IPS-11a (cell line): Measurements from ENCODE around the gene UBE2O.
A peak's percentile ranks its signal among the peaks of the same experiment; 100 is the strongest.
"Not testable (repeated sequence)": the region's sequence is repeated elsewhere in the genome, so short reads cannot be mapped to it uniquely, and the experiment has no call there.

Experiments used
- H3K4me3 ChIP-seq: one replicate; pipeline ENCODE4 v1.5.1; 2013; ENCODE audit warnings: low read depth, low read length, control low read depth

UBE2O gene

DNA sequence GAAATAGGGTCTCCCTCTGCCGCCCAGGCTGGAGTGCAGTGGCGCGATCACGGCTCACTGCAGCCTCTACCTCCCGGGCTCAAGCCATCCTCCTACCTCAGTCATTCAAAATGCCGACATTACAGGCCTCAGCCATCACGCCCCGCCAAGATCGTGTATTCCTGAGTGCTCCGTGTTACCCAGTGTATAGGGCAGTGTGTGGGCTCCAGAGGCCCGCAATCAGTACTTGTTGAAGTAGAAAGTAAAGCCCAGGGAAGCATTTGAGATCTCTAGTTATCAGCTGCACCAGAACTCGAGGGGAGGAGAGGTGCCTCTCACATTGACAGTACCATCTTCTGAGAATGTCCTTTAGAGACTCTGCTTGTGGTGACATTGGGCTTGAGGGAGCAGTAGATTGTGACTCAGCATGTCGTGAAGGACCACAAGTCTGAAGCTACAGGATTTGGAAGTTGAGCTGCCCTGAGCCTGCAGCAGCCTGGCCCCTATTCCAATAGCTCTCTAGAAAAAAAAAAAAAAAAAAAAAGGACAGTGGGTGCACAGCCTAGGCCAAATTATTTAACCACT is 98.1 kb downstream of the UBE2O start:
- no peak overlapping the region for H3K4me3 ChIP-seq

DNA sequence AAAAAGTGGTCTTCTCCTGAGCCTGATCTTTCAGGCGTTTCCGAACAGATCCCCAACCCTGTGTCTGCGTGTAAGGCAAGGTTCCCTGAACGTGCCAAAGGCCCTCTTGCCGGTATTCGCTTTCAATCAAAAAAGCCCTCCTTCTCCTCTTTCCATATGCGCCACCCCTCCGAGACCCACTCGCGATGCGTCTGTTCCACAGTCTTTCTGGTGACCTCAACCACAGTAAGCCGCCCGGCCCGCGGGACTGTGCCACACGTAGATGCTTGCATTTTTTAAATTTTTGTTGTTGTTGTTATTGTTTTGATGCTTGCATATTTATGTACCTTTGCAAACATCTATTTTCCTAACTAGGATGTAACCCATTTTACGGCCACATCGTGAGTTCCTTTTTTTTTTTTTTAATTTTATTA is 98.6 kb downstream of the UBE2O start:
- peak overlapping the region; percentile 78 for H3K4me3 ChIP-seq

DNA sequence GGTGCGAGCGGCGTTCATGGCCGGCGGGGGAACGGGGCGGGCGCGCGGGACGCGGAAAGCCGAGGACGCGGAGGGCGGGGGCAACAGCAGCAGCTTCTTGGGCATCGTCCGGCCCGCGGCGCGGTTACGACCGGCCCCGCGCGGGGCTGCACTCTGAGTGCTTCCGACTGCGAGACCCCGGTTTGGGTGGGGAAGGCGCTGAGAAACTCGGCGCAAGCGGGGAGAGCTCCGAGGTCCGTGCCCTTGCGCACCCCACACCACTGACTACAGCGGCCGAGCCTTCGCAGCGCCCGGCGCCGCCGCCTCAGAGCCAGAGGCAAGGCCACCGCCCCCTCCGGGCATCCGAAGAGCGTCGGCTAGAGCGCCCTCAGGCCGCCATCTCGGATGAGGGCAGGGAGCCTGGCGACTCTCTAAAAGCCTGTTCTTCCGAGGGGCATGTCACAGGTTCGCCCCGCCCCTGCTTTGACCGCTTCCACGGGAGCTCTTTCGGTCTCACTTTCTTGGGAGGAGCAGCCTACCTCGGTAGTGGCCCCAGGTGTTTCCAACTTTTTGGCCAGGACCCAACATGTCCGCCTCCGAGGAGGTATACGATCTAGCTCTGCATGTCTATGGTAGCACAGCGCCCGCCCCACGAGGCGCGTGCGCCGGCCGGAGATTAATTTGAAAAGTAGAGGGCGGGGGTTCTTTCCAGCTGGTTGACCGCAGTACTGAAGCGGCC is 99.2 kb downstream of the UBE2O start, which contains the start of gene PRPSAP1:
PRPSAP1 (minus strand) TSS at position 318 of the 718 bp plus-strand sequence; CDS start at position 105, 213 bp downstream.
- peak within 1 kb of the TSS; percentile 78 for H3K4me3 ChIP-seq

DNA sequence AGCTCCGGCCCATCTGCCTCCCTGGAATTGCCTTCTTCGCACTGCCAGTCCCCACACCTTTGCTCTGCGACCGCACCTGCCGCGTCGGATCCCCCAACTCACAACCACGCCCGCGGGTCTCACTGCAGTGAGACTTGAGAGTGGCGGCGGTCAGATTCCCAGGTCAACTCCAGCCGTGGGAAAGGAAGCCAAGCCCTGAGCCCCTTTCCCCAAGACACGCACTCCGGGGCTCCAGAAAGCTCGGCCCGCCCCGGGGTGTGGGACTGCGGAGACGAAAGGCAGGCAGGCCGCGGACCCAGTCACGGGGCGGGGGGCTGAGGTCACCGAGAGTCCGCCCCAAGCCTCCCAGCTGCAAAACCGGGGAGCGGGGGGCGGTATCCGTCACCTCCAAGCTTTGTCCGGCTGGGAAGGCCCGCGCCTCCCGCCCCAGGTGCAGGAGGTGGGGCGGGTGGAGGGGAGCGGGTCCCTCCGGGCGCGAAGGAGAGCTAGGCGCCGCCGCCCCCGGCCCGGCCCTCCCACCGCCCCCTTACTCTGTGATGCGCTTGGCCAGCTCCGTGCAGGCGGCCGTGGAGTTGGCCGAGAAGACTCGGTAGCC is 99.9 kb downstream of the UBE2O start:
- peak overlapping the region; percentile 78 for H3K4me3 ChIP-seq

DNA sequence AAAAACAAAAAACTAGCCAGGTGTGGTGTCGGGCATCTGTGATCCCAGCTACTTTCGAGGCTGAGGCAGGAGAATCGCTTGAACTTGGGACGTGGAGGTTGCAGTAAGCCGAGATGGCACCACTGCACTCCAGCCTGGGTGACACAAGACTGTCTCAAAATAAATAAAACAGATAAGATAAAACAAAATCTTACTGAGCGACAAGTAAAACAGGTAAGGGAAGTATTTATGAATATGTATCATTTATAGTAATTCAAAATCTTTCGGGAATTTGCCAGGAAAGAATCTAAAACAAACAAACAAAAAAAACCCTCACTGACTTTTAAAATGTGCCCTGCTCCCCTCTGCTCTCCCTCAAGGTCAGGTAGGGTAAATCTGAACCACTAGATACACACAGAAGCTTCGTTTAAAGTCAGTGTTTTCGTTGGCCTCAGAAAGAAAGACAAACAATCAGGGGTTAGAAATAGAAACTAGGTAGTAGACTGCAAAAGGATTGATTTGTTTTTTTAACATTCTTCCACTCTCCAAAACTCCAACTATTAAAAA is 101.4 kb downstream of the UBE2O start:
- no peak overlapping the region for H3K4me3 ChIP-seq

DNA sequence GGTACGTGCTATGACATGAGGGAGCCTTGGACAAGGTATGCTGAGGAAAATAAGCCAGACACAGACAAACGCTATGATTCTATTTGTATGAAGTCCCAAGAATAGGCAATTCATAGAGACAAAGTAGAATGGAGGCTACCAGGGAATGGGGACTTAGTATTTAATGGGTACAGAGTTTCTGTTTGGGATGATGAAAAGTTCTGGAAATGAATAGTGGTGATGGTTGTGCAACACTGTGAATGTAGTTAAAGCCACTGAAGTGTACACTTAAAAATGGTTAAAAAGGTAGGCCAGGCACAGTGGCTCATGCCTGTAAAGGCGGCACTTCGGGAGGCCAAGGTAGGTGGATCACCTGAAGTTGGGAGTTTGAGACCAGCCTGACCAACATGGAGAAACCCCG is 102.5 kb downstream of the UBE2O start:
- no peak overlapping the region for H3K4me3 ChIP-seq

DNA sequence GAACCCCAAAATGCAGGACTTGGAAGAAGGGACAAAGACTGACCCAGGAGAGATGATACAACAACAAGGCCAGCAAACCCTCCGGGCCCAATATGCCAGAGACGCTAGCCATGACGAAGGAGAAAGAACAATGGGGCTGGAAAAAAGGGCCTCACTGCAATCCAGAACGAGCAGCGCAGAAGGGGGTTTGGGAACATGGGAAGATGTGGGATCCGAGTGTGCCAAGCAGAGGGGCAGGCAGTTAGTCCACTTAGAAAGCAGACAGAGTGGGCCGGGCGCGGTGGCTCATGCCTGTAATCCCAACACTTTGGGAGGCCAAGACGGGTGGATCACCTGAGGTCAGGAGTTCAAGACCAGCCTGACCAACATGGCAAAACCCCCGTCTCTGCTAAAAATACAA is 106.0 kb downstream of the UBE2O start:
- not testable (repeated sequence) for H3K4me3 ChIP-seq

DNA sequence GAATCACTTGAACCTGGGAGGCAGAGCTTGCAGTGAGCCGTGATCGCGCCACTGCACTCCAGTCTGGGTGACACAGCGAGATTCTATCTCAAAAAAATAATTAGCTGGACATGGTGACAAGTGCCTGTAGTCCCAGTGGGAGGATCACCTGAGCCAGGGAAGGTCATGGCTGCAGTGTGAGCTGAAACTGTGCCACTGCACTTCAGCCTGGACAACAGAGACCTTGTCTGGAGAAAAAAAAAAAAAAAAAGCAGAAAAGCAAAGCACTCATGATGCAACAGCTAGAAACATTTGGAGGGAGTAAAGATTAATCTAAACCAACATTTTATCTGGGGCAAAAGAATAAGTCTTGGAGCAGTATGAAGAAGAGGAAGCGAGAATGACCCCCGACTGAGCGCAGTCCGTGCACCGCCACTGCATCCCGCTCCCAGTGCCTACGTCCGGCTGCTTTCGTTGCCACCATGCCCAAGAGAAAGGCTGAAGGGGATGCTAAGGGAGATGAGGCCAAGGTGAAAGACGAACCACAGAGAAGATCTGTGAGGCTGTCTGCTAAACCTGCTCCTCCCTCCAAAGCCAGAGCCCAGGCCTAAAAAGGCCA is 107.5 kb downstream of the UBE2O start:
- H3K4me3 ChIP-seq: no peak overlapping the region

DNA sequence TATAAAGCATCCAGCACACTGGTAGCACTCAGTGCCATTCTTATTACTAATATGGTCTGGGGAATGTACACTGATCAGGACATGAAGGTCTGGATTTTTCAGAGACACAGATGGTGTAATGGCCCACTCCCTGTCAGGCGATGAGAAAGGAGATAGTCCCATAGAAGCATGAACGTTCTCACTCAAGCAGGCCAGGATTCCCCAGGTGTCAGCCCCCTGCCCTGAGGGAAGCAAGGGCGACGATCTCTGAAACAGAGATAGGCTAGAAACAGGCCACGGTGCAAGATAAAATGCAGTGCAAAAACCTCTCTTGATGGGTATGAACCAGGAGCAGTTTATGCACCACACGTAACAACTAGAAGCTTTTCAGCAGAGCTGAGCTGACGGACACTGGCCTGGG is 109.8 kb downstream of the UBE2O start:
- no peak overlapping the region for H3K4me3 ChIP-seq

DNA sequence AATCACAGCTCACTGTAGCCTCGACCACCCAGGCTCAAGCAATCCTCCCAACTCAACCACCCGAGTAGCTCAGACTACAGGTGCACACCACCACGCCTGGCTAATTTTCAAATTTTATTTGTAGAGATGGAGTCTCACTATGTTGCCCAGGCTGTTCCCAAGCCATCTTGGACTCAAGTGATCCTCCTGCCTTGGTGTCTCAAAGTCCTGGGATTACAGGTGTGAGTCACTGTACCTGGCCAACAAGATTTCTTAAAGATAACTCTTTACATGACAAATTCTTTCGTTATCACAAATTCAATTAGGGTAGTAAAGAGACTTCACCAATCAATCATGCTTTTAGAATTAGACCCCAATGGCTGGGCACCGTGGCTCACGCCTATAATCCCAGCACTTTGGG is 111.7 kb downstream of the UBE2O start:
- no peak overlapping the region for H3K4me3 ChIP-seq
